WTC11 (cell line): ENCODE data around the gene SLC6A9.

Experiments used
- SP1 ChIP-seq: sonication (generic); formaldehyde crosslinking; conservative IDR thresholded peaks from 2 replicates; pipeline ENCODE4 v1.8.1; 2022; ENCODE audit warnings: missing genetic modification reagents
- TF ChIP-seq, protein P1 (sequence below): fragments of 200-600 bp; IDR thresholded peaks from 2 replicates; pipeline ENCODE4 v1.8.0; 2022; ENCODE audit warnings: antibody characterized with exemption
- TF ChIP-seq, protein P2 (sequence below): sonication (generic); formaldehyde crosslinking; IDR thresholded peaks from 2 replicates; pipeline ENCODE4 v1.8.1; 2023; ENCODE audit warnings: mild to moderate bottlenecking, missing genetic modification reagents, moderate library complexity
- TF ChIP-seq, protein P3 (sequence below): sonication (generic); formaldehyde crosslinking; conservative IDR thresholded peaks from 2 replicates; pipeline ENCODE4 v1.8.1; 2023; ENCODE audit warnings: mild to moderate bottlenecking, low read depth, missing genetic modification reagents, moderate library complexity
- TF ChIP-seq, protein P4 (sequence below): sonication (generic); formaldehyde crosslinking; IDR thresholded peaks from 2 replicates; pipeline ENCODE4 v1.8.0; 2022; ENCODE audit warnings: mild to moderate bottlenecking, missing genetic modification reagents

DNA sequence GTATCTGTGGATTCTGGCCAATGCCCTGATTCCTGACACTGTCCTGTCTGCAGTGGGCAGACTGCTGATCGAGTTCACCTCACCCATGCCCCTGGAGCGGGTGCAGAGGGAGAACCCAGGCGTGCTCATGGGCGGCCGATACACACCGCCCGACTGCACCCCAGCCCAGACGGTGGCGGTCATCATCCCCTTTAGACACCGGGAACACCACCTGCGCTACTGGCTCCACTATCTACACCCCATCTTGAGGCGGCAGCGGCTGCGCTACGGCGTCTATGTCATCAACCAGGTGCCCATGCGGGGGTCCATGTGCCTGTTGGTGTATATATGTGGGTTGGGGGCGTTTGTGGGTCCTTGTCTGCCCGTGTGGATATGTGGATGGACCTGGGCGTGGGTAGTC lies 49.6 kb downstream of the SLC6A9 start:
- TF ChIP-seq, protein P1, sequence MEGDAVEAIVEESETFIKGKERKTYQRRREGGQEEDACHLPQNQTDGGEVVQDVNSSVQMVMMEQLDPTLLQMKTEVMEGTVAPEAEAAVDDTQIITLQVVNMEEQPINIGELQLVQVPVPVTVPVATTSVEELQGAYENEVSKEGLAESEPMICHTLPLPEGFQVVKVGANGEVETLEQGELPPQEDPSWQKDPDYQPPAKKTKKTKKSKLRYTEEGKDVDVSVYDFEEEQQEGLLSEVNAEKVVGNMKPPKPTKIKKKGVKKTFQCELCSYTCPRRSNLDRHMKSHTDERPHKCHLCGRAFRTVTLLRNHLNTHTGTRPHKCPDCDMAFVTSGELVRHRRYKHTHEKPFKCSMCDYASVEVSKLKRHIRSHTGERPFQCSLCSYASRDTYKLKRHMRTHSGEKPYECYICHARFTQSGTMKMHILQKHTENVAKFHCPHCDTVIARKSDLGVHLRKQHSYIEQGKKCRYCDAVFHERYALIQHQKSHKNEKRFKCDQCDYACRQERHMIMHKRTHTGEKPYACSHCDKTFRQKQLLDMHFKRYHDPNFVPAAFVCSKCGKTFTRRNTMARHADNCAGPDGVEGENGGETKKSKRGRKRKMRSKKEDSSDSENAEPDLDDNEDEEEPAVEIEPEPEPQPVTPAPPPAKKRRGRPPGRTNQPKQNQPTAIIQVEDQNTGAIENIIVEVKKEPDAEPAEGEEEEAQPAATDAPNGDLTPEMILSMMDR: no peak
- TF ChIP-seq, protein P2, sequence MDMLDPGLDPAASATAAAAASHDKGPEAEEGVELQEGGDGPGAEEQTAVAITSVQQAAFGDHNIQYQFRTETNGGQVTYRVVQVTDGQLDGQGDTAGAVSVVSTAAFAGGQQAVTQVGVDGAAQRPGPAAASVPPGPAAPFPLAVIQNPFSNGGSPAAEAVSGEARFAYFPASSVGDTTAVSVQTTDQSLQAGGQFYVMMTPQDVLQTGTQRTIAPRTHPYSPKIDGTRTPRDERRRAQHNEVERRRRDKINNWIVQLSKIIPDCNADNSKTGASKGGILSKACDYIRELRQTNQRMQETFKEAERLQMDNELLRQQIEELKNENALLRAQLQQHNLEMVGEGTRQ (CRISPR knock-in tag): no peak
- no peak for TF ChIP-seq SP1 (CRISPR knock-in tag)
- TF ChIP-seq, protein P3, sequence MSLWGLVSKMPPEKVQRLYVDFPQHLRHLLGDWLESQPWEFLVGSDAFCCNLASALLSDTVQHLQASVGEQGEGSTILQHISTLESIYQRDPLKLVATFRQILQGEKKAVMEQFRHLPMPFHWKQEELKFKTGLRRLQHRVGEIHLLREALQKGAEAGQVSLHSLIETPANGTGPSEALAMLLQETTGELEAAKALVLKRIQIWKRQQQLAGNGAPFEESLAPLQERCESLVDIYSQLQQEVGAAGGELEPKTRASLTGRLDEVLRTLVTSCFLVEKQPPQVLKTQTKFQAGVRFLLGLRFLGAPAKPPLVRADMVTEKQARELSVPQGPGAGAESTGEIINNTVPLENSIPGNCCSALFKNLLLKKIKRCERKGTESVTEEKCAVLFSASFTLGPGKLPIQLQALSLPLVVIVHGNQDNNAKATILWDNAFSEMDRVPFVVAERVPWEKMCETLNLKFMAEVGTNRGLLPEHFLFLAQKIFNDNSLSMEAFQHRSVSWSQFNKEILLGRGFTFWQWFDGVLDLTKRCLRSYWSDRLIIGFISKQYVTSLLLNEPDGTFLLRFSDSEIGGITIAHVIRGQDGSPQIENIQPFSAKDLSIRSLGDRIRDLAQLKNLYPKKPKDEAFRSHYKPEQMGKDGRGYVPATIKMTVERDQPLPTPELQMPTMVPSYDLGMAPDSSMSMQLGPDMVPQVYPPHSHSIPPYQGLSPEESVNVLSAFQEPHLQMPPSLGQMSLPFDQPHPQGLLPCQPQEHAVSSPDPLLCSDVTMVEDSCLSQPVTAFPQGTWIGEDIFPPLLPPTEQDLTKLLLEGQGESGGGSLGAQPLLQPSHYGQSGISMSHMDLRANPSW: no peak
- TF ChIP-seq, protein P4, sequence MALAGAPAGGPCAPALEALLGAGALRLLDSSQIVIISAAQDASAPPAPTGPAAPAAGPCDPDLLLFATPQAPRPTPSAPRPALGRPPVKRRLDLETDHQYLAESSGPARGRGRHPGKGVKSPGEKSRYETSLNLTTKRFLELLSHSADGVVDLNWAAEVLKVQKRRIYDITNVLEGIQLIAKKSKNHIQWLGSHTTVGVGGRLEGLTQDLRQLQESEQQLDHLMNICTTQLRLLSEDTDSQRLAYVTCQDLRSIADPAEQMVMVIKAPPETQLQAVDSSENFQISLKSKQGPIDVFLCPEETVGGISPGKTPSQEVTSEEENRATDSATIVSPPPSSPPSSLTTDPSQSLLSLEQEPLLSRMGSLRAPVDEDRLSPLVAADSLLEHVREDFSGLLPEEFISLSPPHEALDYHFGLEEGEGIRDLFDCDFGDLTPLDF (CRISPR knock-in tag): no peak
